ENCODE results near the gene TSHZ3.

Gene TSHZ3

GRCh38 chr19:31235806-31236205 lies 113.4 kb downstream of the TSHZ3 start:
- no peak for DNase-seq (ENCODE audit: low read depth, low spot score)

- no peak for DNase-seq (ENCODE audit: low read depth, low spot score)
Observed at GRCh38 chr19:31233295-31233800, 115.9 kb downstream of the TSHZ3 start.

GRCh38 chr19:31232871-31233270 lies 116.4 kb downstream of the TSHZ3 start:
- no peak for DNase-seq (ENCODE audit: low read depth, low spot score)

GRCh38 chr19:31232180-31232579 lies 117.1 kb downstream of the TSHZ3 start:
- no peak for DNase-seq (ENCODE audit: low read depth, low spot score)

GRCh38 chr19:31231237-31231636 lies 118.0 kb downstream of the TSHZ3 start:
- DNase-seq (ENCODE audit: low read depth, low spot score), result no peak

- no peak for DNase-seq (ENCODE audit: low read depth, low spot score)
Observed at GRCh38 chr19:31226151-31226935, 122.9 kb downstream of the TSHZ3 start.
